ENCODE results near the gene ZCCHC24.
"Not testable (repeated sequence)": the region's sequence is repeated elsewhere in the genome, so short reads cannot be mapped to it uniquely, and the experiment has no call there.

Gene ZCCHC24

GRCh38 chr10:79471776-79472175 lies 26.4 kb upstream of the ZCCHC24 start:
- DNase-seq = no peak

- DNase-seq = no peak
These were observed 24.7 kb upstream of the ZCCHC24 start for GRCh38 chr10:79470096-79470495.

- no peak for DNase-seq
These were observed 23.6 kb upstream of the ZCCHC24 start for GRCh38 chr10:79468841-79469585.

- no peak for DNase-seq
These were observed 22.7 kb upstream of the ZCCHC24 start for GRCh38 chr10:79468015-79468560.

- DNase-seq = no peak
These were observed 19.9 kb upstream of the ZCCHC24 start for GRCh38 chr10:79465341-79465740.

GRCh38 chr10:79463578-79464496 lies 18.4 kb upstream of the ZCCHC24 start:
- DNase-seq = no peak

- no peak for DNase-seq
These were observed 15.3 kb upstream of the ZCCHC24 start for GRCh38 chr10:79460687-79461086.

GRCh38 chr10:79459243-79459642 lies 13.8 kb upstream of the ZCCHC24 start:
- no peak for DNase-seq

- DNase-seq = no peak
These were observed 13.1 kb upstream of the ZCCHC24 start for GRCh38 chr10:79458483-79458882.

GRCh38 chr10:79457256-79457785 lies 11.9 kb upstream of the ZCCHC24 start:
- DNase-seq = no peak

GRCh38 chr10:79454259-79454658 lies 8.8 kb upstream of the ZCCHC24 start:
- no peak for DNase-seq

GRCh38 chr10:79453392-79453791 lies 8.0 kb upstream of the ZCCHC24 start:
- DNase-seq = no peak

- DNase-seq = no peak
These were observed 6.8 kb upstream of the ZCCHC24 start for GRCh38 chr10:79452174-79452611.

GRCh38 chr10:79451046-79451699 lies 5.7 kb upstream of the ZCCHC24 start:
- no peak for DNase-seq

GRCh38 chr10:79449181-79450146 lies 4.0 kb upstream of the ZCCHC24 start:
- no peak for DNase-seq

GRCh38 chr10:79448732-79449049 lies 3.3 kb upstream of the ZCCHC24 start:
- no peak for DNase-seq

- no peak for DNase-seq
These were observed 2.7 kb upstream of the ZCCHC24 start for GRCh38 chr10:79447911-79448731.

- DNase-seq = not testable (repeated sequence)
These were observed 1.8 kb upstream of the ZCCHC24 start for GRCh38 chr10:79447249-79447648.

GRCh38 chr10:79446758-79447084 lies 1.3 kb upstream of the ZCCHC24 start:
- no peak for DNase-seq

GRCh38 chr10:79445977-79446757 lies 743 bp upstream of the ZCCHC24 start:
- DNase-seq = peak; percentile 56

All from NCI-H1694 treated with DMSO at 0.1 percent for 48 hours (cell line).